ENCODE results near the gene CABLES1. TPM values are rescaled to one million over a fixed set of nuclear protein-coding genes. Genes with fewer than 3 reads are reported as not detected.
A peak's percentile ranks its signal among the peaks of the same experiment; 100 is the strongest.
"Not testable (repeated sequence)": the region's sequence is repeated elsewhere in the genome, so short reads cannot be mapped to it uniquely, and the experiment has no call there.

Gene CABLES1
- polyA plus RNA-seq, 3 donors: 0.09 to 0.15 TPM; not detected in 1

DNA sequence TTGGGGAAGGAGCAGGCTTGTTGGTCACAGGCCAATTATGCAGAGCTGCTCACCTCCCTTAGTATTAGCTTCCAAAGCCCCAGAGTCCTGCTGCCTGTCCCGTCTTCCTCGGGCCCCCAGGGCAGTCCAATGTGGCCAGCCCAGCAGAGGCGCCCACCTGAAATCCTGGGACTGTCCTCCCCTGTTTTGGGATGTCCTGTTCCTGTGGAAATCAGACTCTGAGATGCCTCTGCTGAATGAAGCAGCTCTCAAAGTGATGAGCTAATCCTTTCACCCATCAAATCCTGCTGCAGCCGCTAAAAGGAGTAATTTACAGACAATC is 105.3 kb downstream of the CABLES1 start:
- Histone ChIP-seq H3K27me3 (ENCODE audit: control insufficient read depth in 2 of 2, insufficient read depth in 2 of 2, low read length in 2 of 2) (no peaks in the 10 kb centered on the region), H3K4me3 (replicated peaks in 1 of 3; ENCODE audit: low read depth in 2 of 3, low read length in 3 of 3) (no peak overlapping the region), H4K20me1 (ENCODE audit: insufficient read depth, low read length) (no peaks in the 10 kb centered on the region), H3K4me2 (replicated peaks; ENCODE audit: extremely low read depth, low read length, poor library complexity, severe bottlenecking) (no peak overlapping the region), H2AFZ (ENCODE audit: insufficient read depth, low read depth, low read length, poor library complexity, severe bottlenecking) (no peak overlapping the region), H3K9ac (ENCODE audit: insufficient read depth, low read length, poor library complexity, severe bottlenecking) (no peak overlapping the region), H3K79me2 (ENCODE audit: insufficient read depth, low read length) (no peaks in the 10 kb centered on the region), H3K27ac (ENCODE audit: low read depth in 1 of 2, low read length in 2 of 2) (no peak overlapping the region), H3K9me3 (replicated peaks in 1 of 2; ENCODE audit: control insufficient read depth in 1 of 2, insufficient read depth in 1 of 2, low read length in 2 of 2) (no peaks in the 10 kb centered on the region), H3K36me3 (replicated peaks in 1 of 2; ENCODE audit: control insufficient read depth in 1 of 2, insufficient read depth in 2 of 2, low read length in 2 of 2) (no peaks in the 10 kb centered on the region), H3K4me1 (ENCODE audit: control insufficient read depth in 1 of 2, insufficient read depth in 2 of 2, low read length in 2 of 2) (peaks cover 32% of the 10 kb centered on the region in 2 donors)
- H3K27ac Mint-ChIP-seq: peak overlapping the region in 1 of 7 donors; percentile 57
- H3K27me3 Mint-ChIP-seq (ENCODE audit: low read depth in 3 of 3): peaks cover 0 to under 1% (median 0%) of the 10 kb centered on the region in 3 donors
- peaks cover 0 to 3% (median 0%) of the 10 kb centered on the region in 7 donors for H3K9me3 Mint-ChIP-seq
- H3K36me3 Mint-ChIP-seq: no peaks in the 10 kb centered on the region
- H3K4me1 Mint-ChIP-seq: peaks cover 31% of the 10 kb centered on the region
- TF ChIP-seq, protein P1, sequence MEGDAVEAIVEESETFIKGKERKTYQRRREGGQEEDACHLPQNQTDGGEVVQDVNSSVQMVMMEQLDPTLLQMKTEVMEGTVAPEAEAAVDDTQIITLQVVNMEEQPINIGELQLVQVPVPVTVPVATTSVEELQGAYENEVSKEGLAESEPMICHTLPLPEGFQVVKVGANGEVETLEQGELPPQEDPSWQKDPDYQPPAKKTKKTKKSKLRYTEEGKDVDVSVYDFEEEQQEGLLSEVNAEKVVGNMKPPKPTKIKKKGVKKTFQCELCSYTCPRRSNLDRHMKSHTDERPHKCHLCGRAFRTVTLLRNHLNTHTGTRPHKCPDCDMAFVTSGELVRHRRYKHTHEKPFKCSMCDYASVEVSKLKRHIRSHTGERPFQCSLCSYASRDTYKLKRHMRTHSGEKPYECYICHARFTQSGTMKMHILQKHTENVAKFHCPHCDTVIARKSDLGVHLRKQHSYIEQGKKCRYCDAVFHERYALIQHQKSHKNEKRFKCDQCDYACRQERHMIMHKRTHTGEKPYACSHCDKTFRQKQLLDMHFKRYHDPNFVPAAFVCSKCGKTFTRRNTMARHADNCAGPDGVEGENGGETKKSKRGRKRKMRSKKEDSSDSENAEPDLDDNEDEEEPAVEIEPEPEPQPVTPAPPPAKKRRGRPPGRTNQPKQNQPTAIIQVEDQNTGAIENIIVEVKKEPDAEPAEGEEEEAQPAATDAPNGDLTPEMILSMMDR (IDR thresholded peaks at IDR 0.05): no peak
- DNase-seq: no peak
- H3K4me3 Mint-ChIP-seq: no peak overlapping the region
- intact Hi-C loops (cut with micrococcal nuclease): no loop called here
- WGBS (ENCODE audit: insufficient coverage): 100% methylated on average over 2 of the region's 4 CpGs

- 95% methylated on average over 8 of the region's 11 CpGs for WGBS (ENCODE audit: insufficient coverage)
These were observed 106.7 kb downstream of the CABLES1 start for GRCh38 chr18:23241833-23242496.

More at GRCh38 chr18:23241833-23242496, 106.7 kb downstream of the CABLES1 start:
- H3K36me3 ChIP-seq (replicated peaks in 1 of 2; ENCODE audit: control insufficient read depth in 1 of 2, insufficient read depth in 2 of 2, low read length in 2 of 2); H3K27me3 ChIP-seq (ENCODE audit: control insufficient read depth in 2 of 2, insufficient read depth in 2 of 2, low read length in 2 of 2); intact Hi-C loops (cut with micrococcal nuclease); DNase-seq; H3K9me3 Mint-ChIP-seq; H3K4me2 ChIP-seq (replicated peaks; ENCODE audit: extremely low read depth, low read length, poor library complexity, severe bottlenecking); H3K79me2 ChIP-seq (ENCODE audit: insufficient read depth, low read length); H3K9me3 ChIP-seq (replicated peaks in 1 of 2; ENCODE audit: control insufficient read depth in 1 of 2, insufficient read depth in 1 of 2, low read length in 2 of 2); H3K27ac ChIP-seq (ENCODE audit: low read depth in 1 of 2, low read length in 2 of 2); H3K27me3 Mint-ChIP-seq (ENCODE audit: low read depth in 3 of 3); H3K4me3 Mint-ChIP-seq; H4K20me1 ChIP-seq (ENCODE audit: insufficient read depth, low read length); H2AFZ ChIP-seq (ENCODE audit: insufficient read depth, low read depth, low read length, poor library complexity, severe bottlenecking); H3K9ac ChIP-seq (ENCODE audit: insufficient read depth, low read length, poor library complexity, severe bottlenecking); H3K4me3 ChIP-seq (replicated peaks in 1 of 3; ENCODE audit: low read depth in 2 of 3, low read length in 3 of 3); H3K36me3 Mint-ChIP-seq: not testable (repeated sequence)
- peaks cover 31% of the 10 kb centered on the region in 2 donors for H3K4me1 ChIP-seq (ENCODE audit: control insufficient read depth in 1 of 2, insufficient read depth in 2 of 2, low read length in 2 of 2)
- H3K27ac Mint-ChIP-seq: peak overlapping the region in 1 of 7 donors; percentile 64
- peaks cover 30% of the 10 kb centered on the region for H3K4me1 Mint-ChIP-seq
